Stimulated activated CD4-positive, alpha-beta T cell treated with anti-CD3 and anti-CD28 coated beads, Interleukin-15, amount 100 ng/mL, for 48 hours (primary cell): ENCODE data around the gene SLC6A18.

Experiments used
- DNase-seq, 2 donors: peaks; one replicate each; pipeline ENCODE4 v3.0.0-alpha.2; 2020; ENCODE audit warnings: low read depth in 2 of 2

SLC6A18 gene

GRCh38 chr5:1202798-1203185, 22.4 kb upstream of the SLC6A18 start:
- DNase-seq: no peak

- no peak for DNase-seq
Observed at GRCh38 chr5:1203311-1203967, 21.7 kb upstream of the SLC6A18 start.

DNA sequence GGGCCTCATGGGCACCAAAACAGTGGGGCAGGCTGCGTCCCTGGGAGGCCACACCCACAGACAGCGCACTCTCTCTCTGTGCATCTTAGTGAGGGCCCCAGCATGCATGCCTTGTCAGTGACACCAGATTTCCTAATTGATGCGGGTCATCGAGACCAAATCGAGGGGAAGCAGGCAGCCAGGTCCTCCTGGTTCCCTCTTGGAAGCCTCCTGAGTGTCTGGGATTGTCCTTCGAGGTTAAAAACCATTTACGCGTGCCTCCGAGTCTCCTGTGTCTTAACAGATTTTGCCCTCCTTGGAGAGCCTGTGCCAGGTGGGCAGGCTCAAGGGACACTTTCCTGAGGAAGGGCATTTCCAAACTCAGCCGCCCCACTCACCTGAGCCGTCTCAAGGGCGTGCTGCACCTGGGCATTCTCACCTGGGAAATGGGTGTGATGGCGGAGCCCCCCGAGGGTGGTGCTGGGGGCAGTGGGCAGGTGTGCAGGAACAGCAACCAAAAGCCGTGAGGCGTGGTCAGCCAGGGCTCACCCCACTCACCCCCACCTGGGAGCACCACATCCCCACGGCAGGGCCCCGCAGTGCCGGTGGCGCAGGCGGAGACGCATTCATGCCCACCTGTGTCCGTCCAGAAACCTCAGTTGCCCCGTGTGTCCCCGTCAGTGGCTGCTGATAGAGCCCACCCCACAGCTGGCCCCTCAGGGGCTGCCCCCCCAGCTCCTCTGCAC, 21.1 kb upstream of the SLC6A18 start:
- no peak for DNase-seq

GRCh38 chr5:1204693-1205242, 20.4 kb upstream of the SLC6A18 start:
- DNase-seq: no peak

DNA sequence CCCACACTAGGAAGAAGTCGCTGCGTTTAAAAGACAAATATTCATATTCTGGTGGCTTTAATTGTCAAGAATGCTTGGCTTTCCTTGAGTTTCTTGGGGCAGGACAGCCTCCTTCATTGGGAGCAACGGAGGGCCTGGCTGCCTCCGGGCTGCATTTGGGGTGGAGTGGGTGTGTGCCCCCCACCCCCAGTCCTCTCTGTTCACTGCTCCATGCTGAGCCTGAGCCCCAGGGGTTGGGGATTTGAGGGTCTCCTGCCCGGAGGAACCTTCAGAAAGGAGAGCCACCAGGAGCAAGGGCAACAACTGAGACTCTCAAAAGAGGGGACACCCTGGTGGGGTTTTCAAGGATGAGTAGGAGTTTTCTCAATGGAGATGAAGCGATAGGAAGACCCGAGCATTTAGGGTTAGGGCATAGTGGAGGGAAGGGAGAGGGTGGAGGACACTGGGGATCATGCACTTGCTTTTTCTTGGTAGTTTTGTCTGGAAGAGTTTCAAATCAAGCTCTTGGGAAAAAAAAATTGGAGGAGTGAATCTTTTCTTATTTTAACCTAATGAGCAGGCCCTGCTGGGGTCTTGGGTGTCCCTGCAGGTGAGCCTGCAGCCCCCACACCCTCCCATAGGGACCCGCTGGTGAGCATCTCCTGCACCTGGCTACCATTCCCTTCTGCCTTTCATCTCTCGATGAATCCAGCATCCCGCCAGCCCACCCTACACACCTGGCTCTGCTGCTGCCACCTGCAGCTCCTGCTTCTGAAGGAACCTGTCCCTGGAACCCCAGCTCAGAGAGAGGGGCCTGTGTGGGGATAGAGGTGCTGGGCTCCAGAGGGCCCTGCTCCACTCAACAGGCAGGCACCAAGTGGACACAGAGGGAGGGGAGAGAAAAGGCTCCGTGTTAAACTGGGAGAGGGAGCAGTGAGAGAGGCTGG, 19.7 kb upstream of the SLC6A18 start:
- DNase-seq: no peak

- DNase-seq: no peak
Observed at GRCh38 chr5:1206521-1207412, 18.4 kb upstream of the SLC6A18 start.

GRCh38 chr5:1207555-1207954, 17.6 kb upstream of the SLC6A18 start:
- DNase-seq: no peak

- DNase-seq: no peak
Observed at GRCh38 chr5:1208221-1208742, 16.9 kb upstream of the SLC6A18 start.

- no peak for DNase-seq
Observed at GRCh38 chr5:1208743-1209488, 16.3 kb upstream of the SLC6A18 start.

GRCh38 chr5:1209489-1209852, 15.7 kb upstream of the SLC6A18 start:
- no peak for DNase-seq

- no peak for DNase-seq
Observed at GRCh38 chr5:1209896-1210776, 15.0 kb upstream of the SLC6A18 start.

GRCh38 chr5:1210832-1211251, 14.3 kb upstream of the SLC6A18 start:
- DNase-seq: no peak

DNA sequence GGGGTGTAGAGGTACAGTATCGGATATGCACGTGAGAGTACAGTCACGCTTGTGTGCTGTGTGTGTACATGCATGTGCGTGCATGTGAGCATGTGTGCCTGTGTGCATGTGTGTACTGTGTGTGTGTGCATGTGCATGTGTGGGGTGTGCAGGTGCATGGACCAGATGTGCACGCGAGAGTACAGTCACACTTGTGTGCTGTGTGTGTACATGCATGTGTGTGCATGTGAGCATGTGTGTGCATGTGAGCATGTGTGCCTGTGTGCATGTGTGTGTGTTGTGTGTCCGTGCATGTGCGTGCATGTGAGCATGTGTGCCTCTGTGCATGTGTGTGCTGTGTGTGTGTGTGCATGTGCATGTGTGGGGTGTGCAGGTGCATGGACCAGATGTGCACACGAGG, 13.5 kb upstream of the SLC6A18 start:
- no peak for DNase-seq

DNA sequence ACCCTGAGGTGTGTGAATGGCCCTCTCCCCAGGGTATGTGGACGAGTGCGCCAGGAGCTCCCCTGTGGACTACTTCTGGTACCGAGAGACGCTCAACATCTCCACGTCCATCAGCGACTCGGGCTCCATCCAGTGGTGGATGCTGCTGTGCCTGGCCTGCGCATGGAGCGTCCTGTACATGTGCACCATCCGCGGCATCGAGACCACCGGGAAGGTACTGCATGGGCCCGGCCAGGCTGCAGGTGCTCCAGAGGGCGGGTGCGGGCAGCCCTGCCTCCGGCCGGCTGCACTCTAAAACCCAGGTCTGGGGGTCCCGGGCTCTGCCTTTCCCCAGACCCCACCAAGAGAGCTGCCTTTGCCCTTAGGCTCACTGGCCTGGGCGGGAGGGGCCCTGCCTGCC, 12.9 kb upstream of the SLC6A18 start:
- DNase-seq: no peak

- no peak for DNase-seq
Observed at GRCh38 chr5:1212881-1213280, 12.3 kb upstream of the SLC6A18 start.

- DNase-seq: no peak
Observed at GRCh38 chr5:1213508-1214162, 11.5 kb upstream of the SLC6A18 start.

GRCh38 chr5:1214163-1214935, 10.8 kb upstream of the SLC6A18 start:
- no peak for DNase-seq

GRCh38 chr5:1214936-1215220, 10.3 kb upstream of the SLC6A18 start:
- no peak for DNase-seq
